ENCODE results near the gene TBC1D22A. TPM values are rescaled to one million over a fixed set of nuclear protein-coding genes. Genes with fewer than 3 reads are reported as not detected.

The TBC1D22A gene
- total RNA-seq, 1 donor from 2014 or later, result 10.6 TPM

GRCh38 chr22:47151490-47151889 is 389.0 kb downstream of the TBC1D22A start:
- H3K27me3 ChIP-seq, result no peaks in the 10 kb centered on the region
- no peaks in the 10 kb centered on the region for H3K9me3 ChIP-seq (ENCODE audit: low read depth)
- no peak overlapping the region for H3K9ac ChIP-seq
- H4K20me1 ChIP-seq (ENCODE audit: low read depth), result no peaks in the 10 kb centered on the region
- H3K4me2 ChIP-seq, result no peak overlapping the region
- no peak overlapping the region for H3K27ac ChIP-seq
- H3K4me3 Mint-ChIP-seq, result no peak overlapping the region
- H3K27ac Mint-ChIP-seq, result no peak overlapping the region
- H3K4me1 ChIP-seq, result no peaks in the 10 kb centered on the region
- H3K4me3 ChIP-seq, result no peak overlapping the region
- H3K9me3 Mint-ChIP-seq, result no peaks in the 10 kb centered on the region
- H3K27me3 Mint-ChIP-seq (ENCODE audit: insufficient read depth, low read depth), result peaks cover 5% of the 10 kb centered on the region
- no peaks in the 10 kb centered on the region for H3K36me3 Mint-ChIP-seq
- no peaks in the 10 kb centered on the region for H3F3A ChIP-seq (ENCODE audit: low read depth)
- TF ChIP-seq EZH2 (IDR thresholded peaks at IDR 0.05), result no peak
- no peak for TF ChIP-seq EZH2phosphoT487 (IDR thresholded peaks at IDR 0.05)
- TF ChIP-seq CTCF (IDR thresholded peaks at IDR 0.05), result no peak
- H3K36me3 ChIP-seq, result no peaks in the 10 kb centered on the region
- H3K4me1 Mint-ChIP-seq, result peaks cover 3% of the 10 kb centered on the region
- DNase-seq (ENCODE audit: low spot score), result no peak
- no peak overlapping the region for H2AFZ ChIP-seq (replicated peaks)
- H3K79me2 ChIP-seq (ENCODE audit: low read depth), result no peaks in the 10 kb centered on the region

DNA sequence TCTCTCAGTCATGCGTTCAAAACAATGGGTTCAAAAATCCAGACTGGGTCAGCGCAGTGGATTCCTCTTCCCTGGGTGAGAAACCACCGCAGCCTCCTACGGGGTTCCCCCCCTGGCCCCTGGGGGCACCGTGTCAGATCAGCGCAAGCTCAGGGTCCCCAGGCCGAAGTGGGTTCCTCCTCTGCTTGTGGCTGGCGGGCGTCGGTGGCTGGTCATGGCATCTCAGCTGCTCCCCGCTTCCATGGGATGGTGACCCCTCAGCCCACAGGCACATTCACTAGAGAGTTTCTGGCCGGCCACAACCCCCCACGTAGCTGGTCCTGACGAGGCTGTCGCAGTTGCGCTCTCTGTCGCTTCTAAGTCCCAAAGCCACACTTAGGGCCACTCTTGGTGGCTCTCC is 389.8 kb downstream of the TBC1D22A start:
- Histone ChIP-seq H3K4me3 (no peak overlapping the region), H3K4me1 (no peaks in the 10 kb centered on the region), H3K9ac (no peak overlapping the region), H3F3A (ENCODE audit: low read depth) (no peaks in the 10 kb centered on the region), H3K27me3 (no peaks in the 10 kb centered on the region), H2AFZ (replicated peaks) (no peak overlapping the region), H3K4me2 (no peak overlapping the region), H3K27ac (no peak overlapping the region), H3K9me3 (ENCODE audit: low read depth) (no peaks in the 10 kb centered on the region), H4K20me1 (ENCODE audit: low read depth) (no peaks in the 10 kb centered on the region), H3K79me2 (ENCODE audit: low read depth) (no peaks in the 10 kb centered on the region), H3K36me3 (no peaks in the 10 kb centered on the region)
- Mint-ChIP-seq H3K36me3 (no peaks in the 10 kb centered on the region), H3K9me3 (no peaks in the 10 kb centered on the region), H3K4me1 (peaks cover 3% of the 10 kb centered on the region), H3K27ac (no peak overlapping the region), H3K27me3 (ENCODE audit: insufficient read depth, low read depth) (peaks cover 7% of the 10 kb centered on the region), H3K4me3 (no peak overlapping the region)
- TF ChIP-seq CTCF (IDR thresholded peaks at IDR 0.05) (no peak), EZH2phosphoT487 (IDR thresholded peaks at IDR 0.05) (no peak), EZH2 (IDR thresholded peaks at IDR 0.05) (no peak)
- no peak for DNase-seq (ENCODE audit: low spot score)

DNA sequence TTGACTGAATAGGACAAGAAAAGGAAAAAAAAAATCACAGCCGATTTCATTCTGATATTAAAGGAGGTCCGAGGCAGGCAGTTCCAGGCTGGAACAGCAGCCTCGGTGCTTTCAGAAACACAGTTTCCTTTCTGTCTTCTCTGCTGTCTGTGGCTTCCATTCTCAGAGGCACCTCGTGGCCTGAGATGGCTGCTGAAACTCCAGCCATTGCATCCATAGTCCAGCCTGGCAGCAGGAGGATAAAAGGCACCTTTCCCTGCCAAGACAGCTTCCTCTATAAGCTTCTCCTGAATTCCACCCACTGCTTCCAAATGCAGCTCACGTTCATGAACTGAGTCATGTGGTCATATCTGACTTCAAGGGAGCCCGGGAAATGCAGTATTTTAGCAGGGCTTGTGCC is 390.5 kb downstream of the TBC1D22A start:
- TF ChIP-seq CTCF (IDR thresholded peaks at IDR 0.05) (no peak), EZH2 (IDR thresholded peaks at IDR 0.05) (no peak), EZH2phosphoT487 (IDR thresholded peaks at IDR 0.05) (no peak)
- no peaks in the 10 kb centered on the region for H3K9me3 Mint-ChIP-seq

More for the DNA sequence above, 390.5 kb downstream of the TBC1D22A start:
- Histone ChIP-seq H3K27ac (no peak overlapping the region), H3F3A (ENCODE audit: low read depth) (no peaks in the 10 kb centered on the region), H3K4me2 (no peak overlapping the region), H3K79me2 (ENCODE audit: low read depth) (no peaks in the 10 kb centered on the region), H3K4me3 (no peak overlapping the region), H3K9ac (no peak overlapping the region), H4K20me1 (ENCODE audit: low read depth) (no peaks in the 10 kb centered on the region), H2AFZ (replicated peaks) (no peak overlapping the region), H3K9me3 (ENCODE audit: low read depth) (no peaks in the 10 kb centered on the region), H3K27me3 (no peaks in the 10 kb centered on the region), H3K36me3 (no peaks in the 10 kb centered on the region), H3K4me1 (no peaks in the 10 kb centered on the region)
- no peak overlapping the region for H3K4me3 Mint-ChIP-seq
- H3K27me3 Mint-ChIP-seq (ENCODE audit: insufficient read depth, low read depth), result peaks cover 7% of the 10 kb centered on the region
- no peaks in the 10 kb centered on the region for H3K36me3 Mint-ChIP-seq
- H3K4me1 Mint-ChIP-seq, result peaks cover 3% of the 10 kb centered on the region
- DNase-seq (ENCODE audit: low spot score), result no peak
- H3K27ac Mint-ChIP-seq, result no peak overlapping the region

Measured in neural progenitor cell (in vitro differentiated cells).